Stomach (tissue), 4 donors: ENCODE results near the gene KCNIP3.

ENCODE experiments used
- EP300 ChIP-seq: sonication (generic); formaldehyde crosslinking; IDR thresholded peaks from one replicate; pipeline ENCODE4 v1.6.1; 2017; ENCODE audit warnings: antibody characterized with exemption
- POLR2A ChIP-seq, 4 donors: fragments of 450-650 bp; IDR thresholded peaks; one replicate each; pipeline ENCODE4 v1.6.1; 2016; ENCODE audit warnings: antibody characterized with exemption in 4 of 4, control low read depth in 2 of 4, mild to moderate bottlenecking in 1 of 4, moderate library complexity in 1 of 4
- POLR2AphosphoS5 ChIP-seq, 3 donors: sonication (generic); formaldehyde crosslinking; IDR thresholded peaks; one replicate each; pipeline ENCODE4 v1.6.1; 2016; ENCODE audit warnings: antibody characterized with exemption in 3 of 3
- TF ChIP-seq, protein P1 (sequence below), 7 experiments: fragments of 450-650 bp in 4 of 7; fragments of 200-600 bp in 3 of 7; sonication (generic) in 3 of 7; IDR thresholded peaks; one replicate each; pipeline ENCODE4 v1.5.1; 2016 to 2019; ENCODE audit warnings: antibody characterized with exemption in 7 of 7, control low read depth in 2 of 7, mild to moderate bottlenecking in 1 of 7

DNA sequence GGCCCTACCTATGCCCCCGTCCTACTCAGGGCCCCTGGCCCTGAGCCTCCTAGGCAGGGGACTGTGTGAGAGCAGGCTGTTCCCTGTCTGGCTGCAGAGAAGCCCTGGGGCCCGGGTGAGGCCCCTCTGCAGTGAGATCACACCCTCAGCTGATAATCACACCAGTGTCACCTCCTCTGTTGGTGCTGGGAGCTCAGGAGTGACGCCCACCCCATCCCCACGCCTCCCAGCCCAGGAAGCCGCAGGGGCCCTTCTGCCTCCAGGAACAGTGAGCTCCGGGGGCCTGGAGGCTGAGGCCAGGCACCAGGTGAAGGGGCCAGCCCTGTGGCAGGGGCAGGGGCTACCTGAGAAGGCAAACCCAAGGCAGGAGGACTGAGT, 20.0 kb downstream of the KCNIP3 start:
- TF ChIP-seq, protein P1, sequence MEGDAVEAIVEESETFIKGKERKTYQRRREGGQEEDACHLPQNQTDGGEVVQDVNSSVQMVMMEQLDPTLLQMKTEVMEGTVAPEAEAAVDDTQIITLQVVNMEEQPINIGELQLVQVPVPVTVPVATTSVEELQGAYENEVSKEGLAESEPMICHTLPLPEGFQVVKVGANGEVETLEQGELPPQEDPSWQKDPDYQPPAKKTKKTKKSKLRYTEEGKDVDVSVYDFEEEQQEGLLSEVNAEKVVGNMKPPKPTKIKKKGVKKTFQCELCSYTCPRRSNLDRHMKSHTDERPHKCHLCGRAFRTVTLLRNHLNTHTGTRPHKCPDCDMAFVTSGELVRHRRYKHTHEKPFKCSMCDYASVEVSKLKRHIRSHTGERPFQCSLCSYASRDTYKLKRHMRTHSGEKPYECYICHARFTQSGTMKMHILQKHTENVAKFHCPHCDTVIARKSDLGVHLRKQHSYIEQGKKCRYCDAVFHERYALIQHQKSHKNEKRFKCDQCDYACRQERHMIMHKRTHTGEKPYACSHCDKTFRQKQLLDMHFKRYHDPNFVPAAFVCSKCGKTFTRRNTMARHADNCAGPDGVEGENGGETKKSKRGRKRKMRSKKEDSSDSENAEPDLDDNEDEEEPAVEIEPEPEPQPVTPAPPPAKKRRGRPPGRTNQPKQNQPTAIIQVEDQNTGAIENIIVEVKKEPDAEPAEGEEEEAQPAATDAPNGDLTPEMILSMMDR (IDR thresholded peaks at IDR 0.05): no peak
- no peak for TF ChIP-seq EP300
- TF ChIP-seq POLR2A (IDR thresholded peaks at IDR 0.05): no peak
- no peak for TF ChIP-seq POLR2AphosphoS5 (IDR thresholded peaks at IDR 0.05)
